ENCODE measurements around the gene ANKRD34A.

ANKRD34A gene

DNA sequence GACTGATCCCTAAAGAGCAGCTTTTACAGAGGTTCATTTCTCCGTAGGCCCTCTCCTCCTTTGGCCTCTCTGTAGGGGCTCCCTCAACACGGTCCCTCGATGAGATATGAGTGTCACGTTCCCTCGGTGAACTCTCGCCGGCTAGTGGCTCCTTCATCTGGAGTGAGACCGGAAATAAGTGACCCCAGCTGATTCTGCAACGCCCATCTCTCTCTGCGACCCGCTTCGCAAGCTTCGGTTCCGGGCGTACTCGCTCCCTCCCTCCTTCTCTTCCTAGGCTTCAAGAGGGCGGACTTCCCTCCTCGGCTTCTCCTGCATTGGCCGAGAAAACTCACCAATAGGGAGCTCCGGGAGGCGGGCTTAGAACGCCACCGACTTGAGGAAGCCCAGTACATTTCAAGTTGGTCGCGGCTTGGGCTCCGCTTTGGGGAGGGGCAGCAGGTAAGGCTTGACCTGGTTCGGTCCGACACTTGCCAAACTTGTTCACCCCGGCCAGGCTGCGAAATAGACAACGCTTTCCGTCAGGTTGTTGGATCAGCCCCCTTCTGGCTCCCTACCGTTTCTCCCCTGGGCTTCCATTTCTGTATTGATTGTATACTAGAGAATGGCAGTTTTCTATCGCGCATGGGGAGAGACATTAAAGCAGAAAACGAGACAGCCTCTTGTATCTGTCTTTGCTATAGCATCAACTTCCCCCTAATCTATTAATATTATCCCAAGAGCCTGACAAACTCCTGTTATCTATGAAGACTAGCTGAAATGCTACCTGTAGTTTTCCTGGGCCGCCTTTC, at the start of gene ANKRD34A, which contains the start of gene POLR3GL:
Gene ANKRD34A (minus strand): TSS at position 248 of the 791 bp plus-strand sequence. CDS start 2,816 bp downstream, outside the sequence.
Gene POLR3GL (plus strand): TSS at position 363 of the 791 bp plus-strand sequence. CDS start 10,176 bp downstream, outside the sequence.
- TF ChIP-seq, protein P1, sequence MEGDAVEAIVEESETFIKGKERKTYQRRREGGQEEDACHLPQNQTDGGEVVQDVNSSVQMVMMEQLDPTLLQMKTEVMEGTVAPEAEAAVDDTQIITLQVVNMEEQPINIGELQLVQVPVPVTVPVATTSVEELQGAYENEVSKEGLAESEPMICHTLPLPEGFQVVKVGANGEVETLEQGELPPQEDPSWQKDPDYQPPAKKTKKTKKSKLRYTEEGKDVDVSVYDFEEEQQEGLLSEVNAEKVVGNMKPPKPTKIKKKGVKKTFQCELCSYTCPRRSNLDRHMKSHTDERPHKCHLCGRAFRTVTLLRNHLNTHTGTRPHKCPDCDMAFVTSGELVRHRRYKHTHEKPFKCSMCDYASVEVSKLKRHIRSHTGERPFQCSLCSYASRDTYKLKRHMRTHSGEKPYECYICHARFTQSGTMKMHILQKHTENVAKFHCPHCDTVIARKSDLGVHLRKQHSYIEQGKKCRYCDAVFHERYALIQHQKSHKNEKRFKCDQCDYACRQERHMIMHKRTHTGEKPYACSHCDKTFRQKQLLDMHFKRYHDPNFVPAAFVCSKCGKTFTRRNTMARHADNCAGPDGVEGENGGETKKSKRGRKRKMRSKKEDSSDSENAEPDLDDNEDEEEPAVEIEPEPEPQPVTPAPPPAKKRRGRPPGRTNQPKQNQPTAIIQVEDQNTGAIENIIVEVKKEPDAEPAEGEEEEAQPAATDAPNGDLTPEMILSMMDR (conservative IDR thresholded peaks at IDR 0.05; ENCODE audit: low read length), result no peak; the same call in 1 of the 2 replicates
- peak; percentile 90 for DNase-seq (ENCODE audit: low read depth)
- peak within 1 kb of the TSS; percentile 81 for H3K4me3 ChIP-seq (ENCODE audit: low read length)

- TF ChIP-seq, protein P1 (conservative IDR thresholded peaks at IDR 0.05; ENCODE audit: low read length), result no peak
- no peak for DNase-seq (ENCODE audit: low read depth)
- H3K4me3 ChIP-seq (ENCODE audit: low read length), result no peak overlapping the region
Measured at GRCh38 chr1:146013559-146013922, 49.2 kb upstream of the ANKRD34A start.

DNA sequence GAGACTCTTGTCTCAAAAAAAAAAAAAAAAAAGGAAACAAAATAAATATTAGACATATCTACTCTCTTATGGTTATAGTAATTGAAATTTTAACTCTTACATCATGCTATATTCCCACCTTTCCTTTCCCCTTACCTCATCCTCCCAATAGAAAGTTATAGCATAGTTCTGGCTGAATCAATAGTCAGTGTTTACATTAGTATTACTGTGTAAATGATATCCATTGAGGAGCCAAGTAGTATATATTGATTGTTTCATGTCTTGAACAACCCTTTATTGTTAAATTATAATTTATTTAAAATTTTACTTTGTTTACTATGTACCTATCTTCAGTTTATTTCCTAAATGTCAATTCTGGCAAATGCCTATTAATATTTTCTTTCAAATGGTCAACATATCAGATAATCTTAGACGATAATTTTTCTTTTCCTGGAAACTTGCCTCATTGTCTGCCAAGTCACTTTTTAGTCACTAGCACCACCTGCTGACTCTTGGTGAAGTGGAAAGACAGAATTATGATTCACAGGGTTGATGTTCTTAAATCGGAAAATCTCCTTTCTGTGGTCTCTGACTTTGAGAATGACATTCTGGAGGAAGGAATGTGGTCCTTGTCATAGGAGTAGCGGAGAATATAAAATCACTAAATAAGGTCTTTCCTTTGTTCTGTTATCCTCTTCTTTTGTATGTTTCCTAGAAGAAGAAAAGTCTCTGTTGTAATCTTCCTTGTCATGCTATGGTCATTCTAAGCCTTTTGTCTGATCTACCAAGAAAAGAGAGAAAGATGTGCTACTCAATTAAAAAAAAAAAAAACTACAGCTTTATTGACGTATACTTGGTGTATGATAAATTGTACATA, 48.6 kb upstream of the ANKRD34A start:
- TF ChIP-seq, protein P1 (conservative IDR thresholded peaks at IDR 0.05; ENCODE audit: low read length), result peak; percentile 77
- peak; percentile 81 for DNase-seq (ENCODE audit: low read depth)
- H3K4me3 ChIP-seq (ENCODE audit: low read length), result no peak overlapping the region

GRCh38 chr1:146010126-146010738, 45.9 kb upstream of the ANKRD34A start:
- no peak overlapping the region for H3K4me3 ChIP-seq (ENCODE audit: low read length)
- TF ChIP-seq, protein P1 (conservative IDR thresholded peaks at IDR 0.05; ENCODE audit: low read length), result no peak
- no peak for DNase-seq (ENCODE audit: low read depth)

- TF ChIP-seq, protein P1 (conservative IDR thresholded peaks at IDR 0.05; ENCODE audit: low read length), result no peak
- no peak for DNase-seq (ENCODE audit: low read depth)
- no peak overlapping the region for H3K4me3 ChIP-seq (ENCODE audit: low read length)
Measured at GRCh38 chr1:146007489-146008133, 43.2 kb upstream of the ANKRD34A start.

DNA sequence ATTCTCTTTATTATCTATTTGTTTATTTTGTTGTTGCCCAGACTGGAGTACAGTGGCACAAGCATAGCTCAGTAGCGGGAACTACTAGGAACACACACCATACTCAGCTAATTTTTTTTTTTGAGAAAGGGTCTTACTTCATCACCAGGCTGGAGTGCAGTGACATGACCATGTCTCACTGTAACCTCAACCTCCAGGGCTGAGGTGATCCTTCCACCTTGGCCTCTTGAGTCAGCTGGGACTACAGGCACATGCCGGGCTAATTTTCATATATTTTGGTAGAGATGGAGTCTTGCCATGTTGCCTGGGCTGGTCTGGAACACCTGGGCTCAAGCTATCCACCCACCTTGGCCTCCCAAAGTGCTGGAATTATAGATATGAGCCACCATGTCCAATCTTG, 37.3 kb upstream of the ANKRD34A start:
- DNase-seq (ENCODE audit: low read depth), result no peak
- H3K4me3 ChIP-seq (ENCODE audit: low read length), result no peak overlapping the region
- TF ChIP-seq, protein P1 (conservative IDR thresholded peaks at IDR 0.05; ENCODE audit: low read length), result no peak
